Nephron progenitor cell (in vitro differentiated cells): Measurements from ENCODE around the gene MUC5AC.
"Not testable (repeated sequence)": the region's sequence is repeated elsewhere in the genome, so short reads cannot be mapped to it uniquely, and the experiment has no call there.

Experiments used
- DNase-seq: peaks from one replicate; pipeline ENCODE4 v3.0.0; 2021
- H3K27ac Mint-ChIP-seq: 2 replicates; pipeline ENCODE4 v1.8.0; 2021; ENCODE audit warnings: mild to moderate bottlenecking, moderate library complexity, mixed read lengths
- H3K27me3 Mint-ChIP-seq: 2 replicates; pipeline ENCODE4 v1.8.0; 2021; ENCODE audit warnings: mild to moderate bottlenecking, low read depth, mixed read lengths; ENCODE audit not compliant: poor library complexity
- H3K36me3 Mint-ChIP-seq: 2 replicates; pipeline ENCODE4 v1.8.0; 2021; ENCODE audit warnings: low read depth, mixed read lengths
- H3K4me1 Mint-ChIP-seq: 2 replicates; pipeline ENCODE4 v1.8.0; 2021; ENCODE audit warnings: mixed read lengths
- H3K4me3 Mint-ChIP-seq: 2 replicates; pipeline ENCODE4 v1.8.0; 2021; ENCODE audit warnings: mild to moderate bottlenecking, moderate library complexity, mixed read lengths
- H3K9me3 Mint-ChIP-seq: 2 replicates; pipeline ENCODE4 v1.8.0; 2021; ENCODE audit warnings: mild to moderate bottlenecking, moderate library complexity, mixed read lengths
- CTCF ChIP-seq: fragments of 200-600 bp; sonication (generic); IDR thresholded peaks from 2 replicates; pipeline ENCODE4 v1.5.0; 2021; ENCODE audit warnings: antibody characterized with exemption

MUC5AC gene

GRCh38 chr11:1239596-1240205 is 81.9 kb downstream of the MUC5AC start:
- no peak for DNase-seq
- Mint-ChIP-seq H3K27ac (no peak overlapping the region), H3K4me1 (no peaks in the 10 kb centered on the region), H3K36me3 (no peaks in the 10 kb centered on the region), H3K9me3 (peaks cover 24% of the 10 kb centered on the region), H3K4me3 (no peak overlapping the region), H3K27me3 (peaks cover 5% of the 10 kb centered on the region)
- no peak for TF ChIP-seq CTCF

GRCh38 chr11:1240771-1241170 is 83.0 kb downstream of the MUC5AC start:
- no peak for TF ChIP-seq CTCF
- Mint-ChIP-seq H3K4me1 (no peaks in the 10 kb centered on the region), H3K4me3 (no peak overlapping the region), H3K36me3 (no peaks in the 10 kb centered on the region), H3K27ac (no peak overlapping the region), H3K9me3 (peaks cover 27% of the 10 kb centered on the region), H3K27me3 (peaks cover 5% of the 10 kb centered on the region)
- DNase-seq, result no peak

- Mint-ChIP-seq H3K4me1 (no peaks in the 10 kb centered on the region), H3K27me3 (peaks cover 11% of the 10 kb centered on the region), H3K9me3 (peaks cover 36% of the 10 kb centered on the region), H3K4me3 (no peak overlapping the region), H3K27ac (no peak overlapping the region), H3K36me3 (no peaks in the 10 kb centered on the region)
- no peak for TF ChIP-seq CTCF
- DNase-seq, result no peak
Measured at GRCh38 chr11:1241706-1242105, 84.0 kb downstream of the MUC5AC start.

- Mint-ChIP-seq H3K9me3 (peaks cover 40% of the 10 kb centered on the region), H3K27ac (no peak overlapping the region)
Measured at GRCh38 chr11:1242289-1242688, 84.5 kb downstream of the MUC5AC start.

GRCh38 chr11:1242751-1243150 is 85.0 kb downstream of the MUC5AC start:
- H3K4me1 Mint-ChIP-seq, H3K27ac Mint-ChIP-seq: not testable (repeated sequence)
- peaks cover 40% of the 10 kb centered on the region for H3K9me3 Mint-ChIP-seq

More at GRCh38 chr11:1242289-1242688, 84.5 kb downstream of the MUC5AC start:
- no peak for DNase-seq
- no peaks in the 10 kb centered on the region for H3K36me3 Mint-ChIP-seq
- no peak overlapping the region for H3K4me3 Mint-ChIP-seq
- no peaks in the 10 kb centered on the region for H3K4me1 Mint-ChIP-seq
- H3K27me3 Mint-ChIP-seq, result peaks cover 12% of the 10 kb centered on the region
- TF ChIP-seq CTCF, result no peak

GRCh38 chr11:1243521-1243920 is 85.8 kb downstream of the MUC5AC start:
- H3K4me1 Mint-ChIP-seq, H3K36me3 Mint-ChIP-seq, H3K4me3 Mint-ChIP-seq, H3K27ac Mint-ChIP-seq, H3K27me3 Mint-ChIP-seq, DNase-seq: not testable (repeated sequence)
- H3K9me3 Mint-ChIP-seq, result peaks cover 45% of the 10 kb centered on the region

More at GRCh38 chr11:1242751-1243150, 85.0 kb downstream of the MUC5AC start:
- not testable (repeated sequence) for H3K27me3 Mint-ChIP-seq, H3K4me3 Mint-ChIP-seq, H3K36me3 Mint-ChIP-seq, DNase-seq

GRCh38 chr11:1244557-1244956 is 86.8 kb downstream of the MUC5AC start:
- not testable (repeated sequence) for H3K4me3 Mint-ChIP-seq, DNase-seq, H3K27me3 Mint-ChIP-seq, H3K36me3 Mint-ChIP-seq, H3K27ac Mint-ChIP-seq, H3K4me1 Mint-ChIP-seq
- peaks cover 47% of the 10 kb centered on the region for H3K9me3 Mint-ChIP-seq

- not testable (repeated sequence) for DNase-seq, H3K4me3 Mint-ChIP-seq, H3K27ac Mint-ChIP-seq, H3K36me3 Mint-ChIP-seq, H3K27me3 Mint-ChIP-seq, H3K4me1 Mint-ChIP-seq
- peaks cover 57% of the 10 kb centered on the region for H3K9me3 Mint-ChIP-seq
Measured at GRCh38 chr11:1245717-1246116, 88.0 kb downstream of the MUC5AC start.

- H3K36me3 Mint-ChIP-seq, DNase-seq, H3K27ac Mint-ChIP-seq, H3K4me1 Mint-ChIP-seq, H3K27me3 Mint-ChIP-seq, H3K4me3 Mint-ChIP-seq: not testable (repeated sequence)
- peaks cover 61% of the 10 kb centered on the region for H3K9me3 Mint-ChIP-seq
Measured at GRCh38 chr11:1246301-1246700, 88.5 kb downstream of the MUC5AC start.

- H3K36me3 Mint-ChIP-seq, H3K4me1 Mint-ChIP-seq, H3K27me3 Mint-ChIP-seq, H3K4me3 Mint-ChIP-seq, DNase-seq, H3K27ac Mint-ChIP-seq: not testable (repeated sequence)
- H3K9me3 Mint-ChIP-seq, result peaks cover 64% of the 10 kb centered on the region
Measured at GRCh38 chr11:1247026-1247425, 89.3 kb downstream of the MUC5AC start.

GRCh38 chr11:1248951-1249350 is 91.2 kb downstream of the MUC5AC start:
- Mint-ChIP-seq H3K27me3 (peaks cover 13% of the 10 kb centered on the region), H3K9me3 (peaks cover 59% of the 10 kb centered on the region)
- not testable (repeated sequence) for H3K36me3 Mint-ChIP-seq, H3K27ac Mint-ChIP-seq, H3K4me1 Mint-ChIP-seq, DNase-seq, H3K4me3 Mint-ChIP-seq
